Body of pancreas (tissue), 4 donors: Measurements from ENCODE around the gene N4BP2L2.

ENCODE experiments used
- CTCF ChIP-seq, 7 experiments: fragments of 450-650 bp in 4 of 7; fragments of 200-600 bp in 3 of 7; sonication (generic) in 3 of 7; IDR thresholded peaks; one replicate each; pipeline ENCODE4 v1.5.1; 2016 to 2019; ENCODE audit warnings: antibody characterized with exemption in 7 of 7
- POLR2A ChIP-seq, 3 donors: fragments of 450-650 bp; IDR thresholded peaks; one replicate each; pipeline ENCODE4 v1.6.1; 2016; ENCODE audit warnings: antibody characterized with exemption in 3 of 3, mild to moderate bottlenecking in 2 of 3

- no peak for TF ChIP-seq CTCF (IDR thresholded peaks at IDR 0.05)
- no peak for TF ChIP-seq POLR2A (IDR thresholded peaks at IDR 0.05)
Observed at GRCh38 chr13:32447894-32448623, 90.5 kb downstream of the N4BP2L2 start.
